ENCODE measurements around the gene DACT1.

The DACT1 gene

GRCh38 chr14:58662018-58662417, 24.3 kb downstream of the DACT1 start:
- TF ChIP-seq TAF1 (IDR thresholded peaks at IDR 0.05; ENCODE audit: borderline replicate concordance, insufficient read depth, low read length), result no peak
- no peak for TF ChIP-seq POLR2AphosphoS5 (IDR thresholded peaks at IDR 0.05; ENCODE audit: low read depth, low read length)
- no peak for TF ChIP-seq REST (IDR thresholded peaks at IDR 0.05; ENCODE audit: insufficient read depth in 1 of 2, low read depth in 2 of 2, low read length in 2 of 2)
- TF ChIP-seq SIN3A (IDR thresholded peaks at IDR 0.05; ENCODE audit: borderline replicate concordance, insufficient read depth, low read length), result no peak
- no peak for TF ChIP-seq FOXP2 (optimal IDR thresholded peaks at IDR 0.05; ENCODE audit: borderline replicate concordance, extremely low read depth, extremely low read length, insufficient read depth)

DNA sequence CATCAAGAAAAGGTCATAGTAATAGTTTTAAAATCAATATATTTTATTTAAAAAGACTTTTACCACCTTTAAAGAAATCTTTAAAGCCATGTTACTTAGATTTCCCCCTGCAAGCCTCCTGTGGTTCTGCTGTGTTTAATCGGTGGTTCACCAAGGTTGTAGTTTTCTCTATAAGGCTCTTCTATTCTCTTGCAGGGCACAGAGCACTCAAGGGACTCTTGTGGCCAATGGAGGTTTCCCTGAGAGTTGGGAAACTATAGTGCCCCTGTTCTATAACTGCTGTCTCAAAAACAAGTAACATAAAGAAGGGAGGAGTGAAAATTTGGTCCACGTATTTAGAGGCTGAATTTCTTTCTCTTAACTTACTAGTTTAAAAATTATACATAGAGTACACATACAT, 25.0 kb downstream of the DACT1 start:
- no peak for TF ChIP-seq REST (IDR thresholded peaks at IDR 0.05; ENCODE audit: insufficient read depth in 1 of 2, low read depth in 2 of 2, low read length in 2 of 2)
- TF ChIP-seq TAF1 (IDR thresholded peaks at IDR 0.05; ENCODE audit: borderline replicate concordance, insufficient read depth, low read length), result no peak
- TF ChIP-seq FOXP2 (optimal IDR thresholded peaks at IDR 0.05; ENCODE audit: borderline replicate concordance, extremely low read depth, extremely low read length, insufficient read depth), result no peak

DNA sequence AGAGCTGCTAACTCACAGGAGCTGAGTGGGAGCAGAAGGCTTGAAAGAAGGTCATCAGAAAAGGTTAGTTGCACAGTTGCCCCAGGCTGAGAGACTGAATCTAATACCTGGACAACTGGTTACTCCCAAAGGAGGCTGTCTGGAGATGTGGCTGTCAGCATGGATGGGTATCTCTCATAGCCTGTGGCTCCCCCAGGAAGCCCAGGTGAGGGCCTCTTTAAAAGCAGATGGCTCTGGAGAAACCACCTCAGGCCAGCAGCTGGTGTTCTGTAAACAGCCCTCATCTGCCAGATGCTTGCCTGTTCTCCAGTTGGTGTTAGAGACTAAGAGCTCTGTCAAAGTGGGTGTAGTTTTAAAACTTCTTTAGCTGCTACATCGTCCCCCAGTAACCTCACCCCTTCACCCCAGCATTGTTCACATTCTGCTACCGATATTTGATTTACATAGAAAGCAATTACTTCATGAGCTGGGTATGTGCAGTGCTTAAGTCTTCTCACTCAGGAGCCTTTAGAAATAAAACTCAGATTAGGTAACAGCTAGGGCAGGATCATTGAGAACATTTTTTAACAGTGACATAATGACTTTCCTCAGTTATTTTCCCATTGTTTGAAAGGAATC, 25.8 kb downstream of the DACT1 start:
- TF ChIP-seq POLR2AphosphoS5 (IDR thresholded peaks at IDR 0.05; ENCODE audit: low read depth, low read length), result no peak
- no peak for TF ChIP-seq SIN3A (IDR thresholded peaks at IDR 0.05; ENCODE audit: borderline replicate concordance, insufficient read depth, low read length)
- no peak for TF ChIP-seq REST (IDR thresholded peaks at IDR 0.05; ENCODE audit: insufficient read depth in 1 of 2, low read depth in 2 of 2, low read length in 2 of 2)
- no peak for TF ChIP-seq FOXP2 (optimal IDR thresholded peaks at IDR 0.05; ENCODE audit: borderline replicate concordance, extremely low read depth, extremely low read length, insufficient read depth)
- TF ChIP-seq TAF1 (IDR thresholded peaks at IDR 0.05; ENCODE audit: borderline replicate concordance, insufficient read depth, low read length), result no peak

DNA sequence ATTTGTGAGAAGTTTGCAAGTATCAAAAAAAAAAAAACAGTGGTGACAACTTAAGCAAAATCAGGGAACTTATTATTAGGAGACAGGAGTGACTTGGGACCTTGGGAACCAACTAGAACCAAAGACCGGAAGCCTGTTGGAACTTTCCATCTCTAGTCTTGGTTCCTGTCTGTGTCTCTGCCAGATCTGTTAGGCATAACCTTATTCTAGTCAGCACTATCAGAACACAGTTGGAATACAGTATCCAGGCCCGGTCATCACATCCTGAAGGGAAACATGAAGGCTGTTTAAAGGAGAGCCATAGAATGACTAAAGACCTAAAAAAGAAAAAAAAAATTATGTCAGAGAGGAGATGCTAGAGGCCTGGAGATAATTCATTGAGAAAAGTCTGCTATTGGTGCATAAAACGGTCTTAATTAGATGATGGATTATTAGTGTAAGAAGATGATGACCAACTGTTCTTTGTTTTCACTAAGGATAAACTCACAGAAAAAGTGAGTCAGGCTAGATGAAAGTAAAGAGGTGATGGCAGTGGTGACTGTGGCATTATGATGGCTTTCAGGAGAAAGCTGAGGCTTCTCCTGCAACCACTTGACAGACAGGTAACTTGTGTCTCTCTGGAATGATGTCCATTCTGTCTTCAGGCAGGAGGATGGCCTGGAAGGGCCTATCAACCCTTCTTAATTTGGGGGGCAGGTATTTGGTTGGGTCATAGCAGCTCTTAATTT, 28.2 kb downstream of the DACT1 start:
- no peak for TF ChIP-seq REST (IDR thresholded peaks at IDR 0.05; ENCODE audit: insufficient read depth in 1 of 2, low read depth in 2 of 2, low read length in 2 of 2)
- TF ChIP-seq SIN3A (IDR thresholded peaks at IDR 0.05; ENCODE audit: borderline replicate concordance, insufficient read depth, low read length), result no peak
- TF ChIP-seq TAF1 (IDR thresholded peaks at IDR 0.05; ENCODE audit: borderline replicate concordance, insufficient read depth, low read length), result no peak
- no peak for TF ChIP-seq FOXP2 (optimal IDR thresholded peaks at IDR 0.05; ENCODE audit: borderline replicate concordance, extremely low read depth, extremely low read length, insufficient read depth)
- no peak for TF ChIP-seq POLR2AphosphoS5 (IDR thresholded peaks at IDR 0.05; ENCODE audit: low read depth, low read length)
